ENCODE data around the gene CYTH3. TPM values are rescaled to one million over a fixed set of nuclear protein-coding genes. Genes with fewer than 3 reads are reported as not detected.
A peak's percentile ranks its signal among the peaks of the same experiment; 100 is the strongest.

CYTH3 gene
- total RNA-seq, result 10 to 100 TPM in 3 of 5 donors, 1 to 10 TPM in 2; 5.0 to 16.3 (median 12.5) TPM
- 10.3 TPM for total RNA-seq (2013)
- total RNA-seq, result 10.5 to 63.5 (median 22.4) reads per million in 29 experiments

GRCh38 chr7:6272481-6273323, at the start of gene CYTH3:
TSS of gene CYTH3 (minus strand) at chr7:6272624. CDS start at chr7:6272507, 117 bp downstream.
- Histone ChIP-seq H3K9me3 (no peaks in the 10 kb centered on the region), H3K4me1 (ENCODE audit: control insufficient read depth in 1 of 2, extremely low read depth in 1 of 2, insufficient read depth in 2 of 2, low read length in 2 of 2) (peaks cover 6 to 19% of the 10 kb centered on the region in 2 experiments), H3K27ac (ENCODE audit: low read length) (no peak within 1 kb of the TSS), H3K36me3 (ENCODE audit: control insufficient read depth in 2 of 2, extremely low read depth in 1 of 2, insufficient read depth in 1 of 2, low read length in 1 of 2) (no peaks in the 10 kb centered on the region), H3K4me3 (ENCODE audit: control insufficient read depth in 1 of 2, extremely low read depth in 1 of 2, low read length in 1 of 2) (peak within 1 kb of the TSS; percentile 68 to 76), H3K27me3 (replicated peaks in 1 of 2; ENCODE audit: control insufficient read depth in 2 of 2, extremely low read depth in 1 of 2, insufficient read depth in 2 of 2, low read length in 1 of 2) (peaks cover 0 to 11% of the 10 kb centered on the region in 2 experiments)
- Mint-ChIP-seq H3K27me3 (peaks cover 0 to 10% of the 10 kb centered on the region in 2 donors), H3K4me3 (peak within 1 kb of the TSS; percentile 85 to 92 (median 86)), H3K4me1 (peaks cover 19 to 36% (median 19%) of the 10 kb centered on the region in 3 donors), H3K27ac (peak within 1 kb of the TSS; percentile 33 to 64), H3K36me3 (no peaks in the 10 kb centered on the region), H3K9me3 (no peaks in the 10 kb centered on the region)
- CTCF ChIA-PET, result interaction anchor here in 1 of 2 donors (1.3 kb wide), 1 partner anchor 31 kb away, joined by 3 read pairs; no protein-coding TSS in a partner anchor
- DNase-seq, result peak; percentile 32 to 89 (median 61)
- 7% methylated on average over 67 of the region's 67 CpGs for WGBS (ENCODE audit: insufficient coverage)
- POLR2A ChIA-PET, result no interaction called here
- peak; percentile 88 to 95 (median 92) for ATAC-seq (replicated peaks in 1 of 4)

- Histone ChIP-seq H3K36me3 (ENCODE audit: control insufficient read depth in 2 of 2, extremely low read depth in 1 of 2, insufficient read depth in 1 of 2, low read length in 1 of 2) (no peaks in the 10 kb centered on the region), H3K4me1 (ENCODE audit: control insufficient read depth in 1 of 2, extremely low read depth in 1 of 2, insufficient read depth in 2 of 2, low read length in 2 of 2) (peaks cover 2 to 5% of the 10 kb centered on the region in 2 experiments), H3K9me3 (no peaks in the 10 kb centered on the region), H3K27me3 (replicated peaks in 1 of 2; ENCODE audit: control insufficient read depth in 2 of 2, extremely low read depth in 1 of 2, insufficient read depth in 2 of 2, low read length in 1 of 2) (peaks cover 0 to 6% of the 10 kb centered on the region in 2 experiments), H3K4me3 (ENCODE audit: control insufficient read depth in 1 of 2, extremely low read depth in 1 of 2, low read length in 1 of 2) (no peak overlapping the region), H3K27ac (ENCODE audit: low read length) (no peak overlapping the region)
- CTCF ChIA-PET, result interaction anchor here in 1 of 2 donors (0.6 to 1.4 kb wide), 2 partner anchors 16 to 324 kb away, joined by 3 to 8 read pairs; no protein-coding TSS in a partner anchor
- no CpG with 5 or more reads among the region's 1 CpG for WGBS (ENCODE audit: insufficient coverage)
- Mint-ChIP-seq H3K9me3 (no peaks in the 10 kb centered on the region), H3K4me1 (peaks cover 6 to 9% (median 7%) of the 10 kb centered on the region in 3 donors), H3K27me3 (peaks cover 4 to 5% of the 10 kb centered on the region in 2 donors), H3K27ac (no peak overlapping the region), H3K36me3 (no peaks in the 10 kb centered on the region), H3K4me3 (no peak overlapping the region)
- POLR2A ChIA-PET, result interaction anchor here in 1 of 2 donors (0.6 kb wide), 1 partner anchor 103 kb away, joined by 3 read pairs; no protein-coding TSS in a partner anchor
- no peak for ATAC-seq (replicated peaks in 1 of 4)
- no peak for DNase-seq
Observed at GRCh38 chr7:6320791-6321190, 48.4 kb upstream of the CYTH3 start.

GRCh38 chr7:6317797-6318438, 45.5 kb upstream of the CYTH3 start:
- ChIA-PET POLR2A (no interaction called here), CTCF (no interaction called here)
- Mint-ChIP-seq H3K9me3 (no peaks in the 10 kb centered on the region), H3K27me3 (peaks cover under 1 to 2% of the 10 kb centered on the region in 2 donors), H3K36me3 (no peaks in the 10 kb centered on the region), H3K4me3 (peak overlapping the region in 1 of 3 donors; percentile 29), H3K27ac (peak overlapping the region in 1 of 2 donors; percentile 22), H3K4me1 (peaks cover 2 to 6% (median 4%) of the 10 kb centered on the region in 3 donors)
- H3K4me1 ChIP-seq (ENCODE audit: control insufficient read depth in 1 of 2, extremely low read depth in 1 of 2, insufficient read depth in 2 of 2, low read length in 2 of 2), result peaks cover 2% of the 10 kb centered on the region in 2 experiments
- H3K36me3 ChIP-seq (ENCODE audit: control insufficient read depth in 2 of 2, extremely low read depth in 1 of 2, insufficient read depth in 1 of 2, low read length in 1 of 2), result no peaks in the 10 kb centered on the region
- no peaks in the 10 kb centered on the region for H3K9me3 ChIP-seq
- no peak overlapping the region for H3K4me3 ChIP-seq (ENCODE audit: control insufficient read depth in 1 of 2, extremely low read depth in 1 of 2, low read length in 1 of 2)
- 65% methylated on average over 6 of the region's 16 CpGs for WGBS (ENCODE audit: insufficient coverage)
- ATAC-seq (replicated peaks in 1 of 4) (peak in 2 of 4 experiments; percentile 30 to 58), DNase-seq (peak in 1 of 35 experiments; percentile 2)
- H3K27me3 ChIP-seq (replicated peaks in 1 of 2; ENCODE audit: control insufficient read depth in 2 of 2, extremely low read depth in 1 of 2, insufficient read depth in 2 of 2, low read length in 1 of 2), result peaks cover 0 to 6% of the 10 kb centered on the region in 2 experiments
- H3K27ac ChIP-seq (ENCODE audit: low read length), result no peak overlapping the region

GRCh38 chr7:6316226-6316625, 43.8 kb upstream of the CYTH3 start:
- CTCF ChIA-PET, result no interaction called here
- H3K4me3 Mint-ChIP-seq, result no peak overlapping the region
- 100% methylated on average over 1 of the region's 6 CpGs for WGBS (ENCODE audit: insufficient coverage)

GRCh38 chr7:6315746-6316145, 43.3 kb upstream of the CYTH3 start:
- Mint-ChIP-seq H3K27me3 (peaks cover 0 to 2% of the 10 kb centered on the region in 2 donors), H3K9me3 (no peaks in the 10 kb centered on the region), H3K27ac (no peak overlapping the region), H3K4me3 (no peak overlapping the region), H3K36me3 (no peaks in the 10 kb centered on the region), H3K4me1 (peaks cover 0 to 6% (median 3%) of the 10 kb centered on the region in 3 donors)
- POLR2A ChIA-PET, result no interaction called here
- 79% methylated on average over 2 of the region's 8 CpGs for WGBS (ENCODE audit: insufficient coverage)
- peaks cover 2% of the 10 kb centered on the region in 2 experiments for H3K4me1 ChIP-seq (ENCODE audit: control insufficient read depth in 1 of 2, extremely low read depth in 1 of 2, insufficient read depth in 2 of 2, low read length in 2 of 2)
- CTCF ChIA-PET, result no interaction called here
- H3K27ac ChIP-seq (ENCODE audit: low read length), result no peak overlapping the region
- no peak overlapping the region for H3K4me3 ChIP-seq (ENCODE audit: control insufficient read depth in 1 of 2, extremely low read depth in 1 of 2, low read length in 1 of 2)
- H3K9me3 ChIP-seq, result no peaks in the 10 kb centered on the region
- peaks cover 0 to 6% of the 10 kb centered on the region in 2 experiments for H3K27me3 ChIP-seq (replicated peaks in 1 of 2; ENCODE audit: control insufficient read depth in 2 of 2, extremely low read depth in 1 of 2, insufficient read depth in 2 of 2, low read length in 1 of 2)
- no peaks in the 10 kb centered on the region for H3K36me3 ChIP-seq (ENCODE audit: control insufficient read depth in 2 of 2, extremely low read depth in 1 of 2, insufficient read depth in 1 of 2, low read length in 1 of 2)
- no peak for ATAC-seq (replicated peaks in 1 of 4)
- DNase-seq, result no peak

More at GRCh38 chr7:6316226-6316625, 43.8 kb upstream of the CYTH3 start:
- Mint-ChIP-seq H3K36me3 (no peaks in the 10 kb centered on the region), H3K27ac (no peak overlapping the region), H3K4me1 (peaks cover 0 to 6% (median 3%) of the 10 kb centered on the region in 3 donors), H3K9me3 (no peaks in the 10 kb centered on the region), H3K27me3 (peaks cover 0 to 2% of the 10 kb centered on the region in 2 donors)
- Histone ChIP-seq H3K4me3 (ENCODE audit: control insufficient read depth in 1 of 2, extremely low read depth in 1 of 2, low read length in 1 of 2) (no peak overlapping the region), H3K36me3 (ENCODE audit: control insufficient read depth in 2 of 2, extremely low read depth in 1 of 2, insufficient read depth in 1 of 2, low read length in 1 of 2) (no peaks in the 10 kb centered on the region), H3K27me3 (replicated peaks in 1 of 2; ENCODE audit: control insufficient read depth in 2 of 2, extremely low read depth in 1 of 2, insufficient read depth in 2 of 2, low read length in 1 of 2) (peaks cover 0 to 6% of the 10 kb centered on the region in 2 experiments), H3K9me3 (no peaks in the 10 kb centered on the region), H3K27ac (ENCODE audit: low read length) (no peak overlapping the region), H3K4me1 (ENCODE audit: control insufficient read depth in 1 of 2, extremely low read depth in 1 of 2, insufficient read depth in 2 of 2, low read length in 2 of 2) (peaks cover 2% of the 10 kb centered on the region in 2 experiments)
- DNase-seq, result no peak
- no peak for ATAC-seq (replicated peaks in 1 of 4)
- POLR2A ChIA-PET, result no interaction called here

GRCh38 chr7:6310271-6310993, 38.0 kb upstream of the CYTH3 start:
- Histone ChIP-seq H3K36me3 (ENCODE audit: control insufficient read depth in 2 of 2, extremely low read depth in 1 of 2, insufficient read depth in 1 of 2, low read length in 1 of 2) (no peaks in the 10 kb centered on the region), H3K27me3 (replicated peaks in 1 of 2; ENCODE audit: control insufficient read depth in 2 of 2, extremely low read depth in 1 of 2, insufficient read depth in 2 of 2, low read length in 1 of 2) (no peaks in the 10 kb centered on the region), H3K4me3 (ENCODE audit: control insufficient read depth in 1 of 2, extremely low read depth in 1 of 2, low read length in 1 of 2) (no peak overlapping the region), H3K9me3 (no peaks in the 10 kb centered on the region), H3K4me1 (ENCODE audit: control insufficient read depth in 1 of 2, extremely low read depth in 1 of 2, insufficient read depth in 2 of 2, low read length in 2 of 2) (no peaks in the 10 kb centered on the region), H3K27ac (ENCODE audit: low read length) (no peak overlapping the region)
- Mint-ChIP-seq H3K4me1 (no peaks in the 10 kb centered on the region), H3K4me3 (no peak overlapping the region), H3K9me3 (no peaks in the 10 kb centered on the region), H3K36me3 (no peaks in the 10 kb centered on the region), H3K27me3 (no peaks in the 10 kb centered on the region), H3K27ac (no peak overlapping the region)
- CTCF ChIA-PET, result no interaction called here
- WGBS (ENCODE audit: insufficient coverage), result no CpG with 5 or more reads among the region's 10 CpGs
- POLR2A ChIA-PET, result no interaction called here
- ATAC-seq (replicated peaks in 1 of 4) (no peak), DNase-seq (no peak)
